Stimulated activated CD4-positive, alpha-beta T cell treated with anti-CD3 and anti-CD28 coated beads, Interleukin-12 subunit alpha, Interleukin-12 subunit beta, amount 100 ng/mL, for 24 hours (primary cell): ENCODE measurements around the gene DBF4.

Source experiments
- DNase-seq, 2 experiments: peaks; one replicate each; pipeline ENCODE4 v3.0.0-alpha.2; 2020; ENCODE audit warnings: low read depth in 2 of 2

Gene DBF4

GRCh38 chr7:87948371-87948770, 72.1 kb downstream of the DBF4 start:
- no peak for DNase-seq
